Stimulated activated CD4-positive, alpha-beta T cell treated with anti-CD3 and anti-CD28 coated beads, Interleukin-1b, Interleukin-23, amount 100 ng/mL, for 4 hours (primary cell): ENCODE measurements around the gene WBP2.
A peak's percentile ranks its signal among the peaks of the same experiment; 100 is the strongest.

ENCODE experiments used
- DNase-seq, 2 donors: peaks; one replicate each; pipeline ENCODE4 v3.0.0-alpha.2; 2020; ENCODE audit warnings: low read depth in 2 of 2

Gene WBP2

GRCh38 chr17:75855310-75856061, at the start of gene WBP2:
Gene WBP2 (minus strand): TSS chr17:75855335. CDS start chr17:75855297, 38 bp downstream.
- peak; percentile 93 to 96 for DNase-seq

- no peak for DNase-seq
Measured at GRCh38 chr17:75902406-75902805, 47.3 kb upstream of the WBP2 start.

DNA sequence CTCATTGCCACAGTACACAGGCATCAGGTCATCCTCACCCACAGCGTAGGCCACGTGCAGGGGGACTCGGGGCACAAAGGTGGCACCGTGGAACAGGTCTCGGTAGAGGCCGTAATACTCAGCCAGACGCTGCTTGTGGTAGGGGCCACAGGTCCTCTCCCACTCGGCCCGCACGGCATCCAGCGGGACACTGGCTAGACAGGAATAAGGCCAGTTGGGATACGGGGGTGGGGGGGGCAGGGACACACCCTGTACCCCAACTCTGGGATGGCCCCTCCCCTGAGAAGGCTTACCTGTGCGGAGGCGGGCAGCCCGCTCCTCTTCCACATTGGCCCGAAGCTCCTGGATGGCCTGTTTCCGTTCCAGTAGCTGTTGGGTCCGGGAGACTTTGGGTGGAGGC, 46.6 kb upstream of the WBP2 start:
- no peak for DNase-seq

DNA sequence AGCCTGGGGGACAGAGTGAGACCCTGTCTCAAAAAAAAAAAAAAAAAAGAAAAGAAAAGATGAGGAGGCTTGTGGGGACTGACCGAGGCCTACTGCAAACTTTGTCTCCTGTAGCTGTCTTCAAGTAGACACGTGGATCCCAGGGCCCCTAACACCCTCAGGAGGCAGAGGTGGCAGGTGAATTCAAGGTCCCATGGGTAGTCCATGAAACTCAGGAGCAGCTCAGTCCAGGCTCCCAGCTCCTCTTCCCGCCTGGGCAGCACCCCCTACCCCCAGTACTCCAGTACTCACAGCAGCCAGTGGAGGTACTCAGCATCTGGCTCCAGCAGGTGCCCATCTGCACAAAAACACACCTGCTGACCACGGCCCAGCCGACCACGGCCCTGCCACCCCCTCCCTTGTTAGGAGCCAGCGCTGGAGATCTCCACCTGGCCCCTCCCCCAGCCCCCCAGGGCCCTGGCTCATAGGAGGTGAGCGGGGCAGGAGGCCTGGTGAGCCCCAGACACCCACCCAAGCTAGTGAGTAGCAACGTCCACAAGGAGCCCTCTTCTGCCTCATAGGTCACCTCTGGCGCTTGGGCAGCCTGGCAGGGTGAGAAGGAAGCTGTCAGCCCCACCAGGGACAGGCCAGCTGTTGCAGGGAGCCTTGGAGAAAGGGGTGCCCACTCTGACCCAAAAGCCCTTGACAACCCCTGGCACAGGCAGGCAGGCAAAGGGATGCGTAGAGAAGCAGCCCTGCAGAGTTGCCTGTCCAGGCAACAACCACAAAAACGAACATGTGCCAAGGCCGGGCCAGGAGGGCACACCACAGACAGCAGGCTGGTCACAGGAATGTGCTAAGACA, 45.8 kb upstream of the WBP2 start:
- DNase-seq, result no peak

DNA sequence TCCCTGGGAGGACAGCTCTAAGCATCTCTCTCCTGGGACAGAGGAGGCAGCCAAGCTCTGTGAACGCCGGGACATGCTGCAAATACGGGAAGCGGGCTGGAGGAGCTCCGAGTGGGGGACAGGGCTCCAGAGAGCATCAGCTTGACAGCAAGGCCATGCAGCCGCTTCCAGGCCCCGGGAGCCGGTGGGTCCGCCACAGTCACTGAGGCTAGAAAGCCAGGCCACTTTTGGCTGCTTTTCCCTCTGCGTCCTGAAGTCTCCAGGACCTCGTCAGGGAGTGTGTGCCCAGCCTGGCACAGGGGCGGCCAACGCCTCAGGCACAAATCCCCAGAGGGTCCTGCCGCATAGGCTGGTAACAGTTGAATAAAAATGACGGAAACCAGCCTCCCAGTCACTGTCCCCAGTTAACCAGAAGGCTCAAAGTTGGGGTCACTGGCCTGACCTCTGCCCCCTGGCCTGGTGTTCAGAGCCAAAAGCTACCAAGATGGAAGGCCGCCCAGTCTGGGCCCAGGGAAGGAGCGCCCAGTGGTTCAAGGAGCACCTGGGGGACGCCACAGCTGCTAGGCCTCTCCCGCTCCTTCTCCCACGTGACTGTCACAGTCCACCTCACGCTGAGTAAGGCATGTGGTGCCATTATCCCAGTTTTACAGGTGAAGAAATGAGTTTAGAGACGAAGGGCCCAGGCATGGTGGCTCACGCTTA, 44.8 kb upstream of the WBP2 start:
- no peak for DNase-seq

DNA sequence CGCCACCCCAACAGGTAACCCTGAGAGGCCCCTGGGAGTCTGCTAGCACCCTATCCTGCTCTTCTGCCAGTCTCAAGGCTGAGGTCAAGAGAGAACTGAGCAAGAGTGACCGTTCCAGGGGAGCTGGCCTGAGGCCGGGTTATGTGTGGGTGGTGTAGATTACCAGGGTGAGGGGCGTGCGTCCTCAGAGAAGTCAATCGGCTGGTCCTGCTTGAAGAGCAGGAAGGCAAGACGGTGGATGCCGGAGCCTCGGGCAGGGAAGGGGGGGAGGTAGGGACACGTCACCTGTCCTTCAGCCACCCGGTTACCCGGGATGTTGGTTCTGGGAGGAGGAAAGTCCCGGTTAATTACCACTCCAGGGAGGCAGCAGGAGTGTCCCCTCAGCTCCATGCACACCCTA, 44.2 kb upstream of the WBP2 start:
- no peak for DNase-seq

- no peak for DNase-seq
Measured at GRCh38 chr17:75898791-75899190, 43.7 kb upstream of the WBP2 start.

DNA sequence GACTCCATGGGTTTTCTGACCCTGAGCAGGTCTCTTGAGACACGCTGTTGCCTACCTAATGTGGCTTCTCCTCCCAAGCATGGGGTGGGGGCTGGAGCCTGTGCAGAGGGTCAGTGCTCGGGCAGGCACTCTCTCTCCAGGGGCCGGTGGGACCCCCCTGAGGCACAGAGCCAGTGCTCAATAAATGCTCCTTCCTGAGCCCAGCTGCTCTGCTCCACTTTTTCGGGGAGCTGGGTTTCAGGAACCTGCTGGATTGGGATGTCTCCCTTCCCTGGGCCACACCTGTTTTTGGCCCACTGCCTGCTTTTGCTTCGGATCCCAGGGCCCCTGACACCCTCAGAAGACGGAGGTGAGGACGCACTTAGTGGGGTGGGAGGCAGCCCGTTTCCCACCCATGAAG, 42.9 kb upstream of the WBP2 start:
- DNase-seq, result no peak

DNA sequence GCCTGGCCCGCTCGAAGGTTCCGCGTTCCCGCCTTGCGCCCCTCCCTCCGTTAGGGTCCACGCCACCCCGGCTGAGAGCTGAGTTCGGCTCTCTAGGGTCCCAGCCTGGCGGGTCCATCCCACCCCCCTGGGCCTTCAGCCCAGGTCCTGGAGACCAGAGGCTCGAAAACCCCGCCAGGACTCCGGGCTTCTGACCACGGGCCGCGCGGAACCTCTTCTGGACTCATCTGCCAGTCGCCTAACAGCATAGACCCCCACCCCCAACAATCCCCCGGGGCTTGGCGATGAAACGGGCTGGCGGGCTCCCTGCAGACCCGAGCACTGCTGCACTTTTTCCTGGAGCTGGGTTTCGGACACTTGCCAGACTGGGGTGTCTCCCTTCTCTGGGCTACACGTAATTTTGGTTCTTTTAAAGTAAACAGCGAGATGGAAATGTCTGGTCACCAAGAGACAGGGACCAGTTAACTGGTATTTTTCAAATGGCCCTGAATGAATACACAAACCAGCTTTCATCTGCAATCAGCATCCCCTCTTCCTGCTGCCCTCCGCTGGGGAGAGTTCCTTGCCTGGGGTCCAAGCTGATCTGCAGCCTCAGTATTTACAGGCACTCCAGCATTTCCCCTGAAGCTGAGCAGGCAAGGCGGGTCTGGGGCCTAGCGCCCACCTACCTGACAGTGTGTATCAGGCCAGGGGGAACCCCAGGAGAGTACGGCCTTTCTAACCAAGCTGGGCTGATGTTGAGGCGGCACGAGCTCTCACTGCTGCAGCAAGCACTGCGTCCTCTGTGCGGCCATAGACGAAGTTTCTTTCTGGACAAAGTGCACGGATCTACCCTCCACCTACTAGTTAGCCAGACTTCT, 42.3 kb upstream of the WBP2 start:
- no peak for DNase-seq

DNA sequence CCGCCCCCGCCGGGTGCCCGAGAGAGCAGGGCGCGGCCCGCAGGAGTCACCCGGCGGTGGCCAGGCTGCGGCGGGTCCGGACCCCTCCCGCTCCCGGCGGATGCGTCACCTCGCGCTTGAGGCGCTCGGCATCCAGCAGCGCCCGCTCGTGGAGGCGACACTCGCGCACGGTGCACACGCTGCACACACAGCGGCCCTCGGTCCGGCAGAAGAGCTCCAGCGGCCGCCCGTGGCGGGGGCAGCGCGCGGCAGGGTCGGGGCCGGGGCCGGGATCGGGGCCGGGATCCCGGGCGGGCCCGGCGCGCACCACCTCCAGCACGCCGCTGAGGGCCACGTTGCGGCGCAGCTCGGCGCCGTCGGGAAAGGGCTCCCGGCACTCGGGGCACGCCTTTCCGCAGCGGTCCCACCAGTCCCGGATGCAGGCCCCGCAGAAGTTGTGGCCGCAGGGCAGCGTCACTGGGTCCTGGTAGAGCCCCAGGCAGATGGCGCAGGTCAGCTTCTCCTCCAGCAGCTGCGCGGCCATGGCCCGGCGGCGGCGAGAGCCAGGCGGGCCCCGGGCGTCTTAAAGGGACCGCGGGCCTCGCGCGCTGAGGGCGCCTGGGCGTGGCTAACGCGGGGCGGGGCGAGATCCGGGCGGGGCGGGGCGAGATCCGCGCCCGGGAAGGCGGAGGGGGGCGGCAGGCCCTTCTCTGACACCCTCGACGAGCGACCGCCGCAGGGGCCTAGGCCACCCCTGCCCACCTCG, 41.5 kb upstream of the WBP2 start, which contains the start of gene TRIM65:
Gene TRIM65 (minus strand): TSS at position 537 of the 745 bp plus-strand sequence. CDS start 14 bp downstream, at position 523.
- peak; percentile 69 to 80 for DNase-seq

DNA sequence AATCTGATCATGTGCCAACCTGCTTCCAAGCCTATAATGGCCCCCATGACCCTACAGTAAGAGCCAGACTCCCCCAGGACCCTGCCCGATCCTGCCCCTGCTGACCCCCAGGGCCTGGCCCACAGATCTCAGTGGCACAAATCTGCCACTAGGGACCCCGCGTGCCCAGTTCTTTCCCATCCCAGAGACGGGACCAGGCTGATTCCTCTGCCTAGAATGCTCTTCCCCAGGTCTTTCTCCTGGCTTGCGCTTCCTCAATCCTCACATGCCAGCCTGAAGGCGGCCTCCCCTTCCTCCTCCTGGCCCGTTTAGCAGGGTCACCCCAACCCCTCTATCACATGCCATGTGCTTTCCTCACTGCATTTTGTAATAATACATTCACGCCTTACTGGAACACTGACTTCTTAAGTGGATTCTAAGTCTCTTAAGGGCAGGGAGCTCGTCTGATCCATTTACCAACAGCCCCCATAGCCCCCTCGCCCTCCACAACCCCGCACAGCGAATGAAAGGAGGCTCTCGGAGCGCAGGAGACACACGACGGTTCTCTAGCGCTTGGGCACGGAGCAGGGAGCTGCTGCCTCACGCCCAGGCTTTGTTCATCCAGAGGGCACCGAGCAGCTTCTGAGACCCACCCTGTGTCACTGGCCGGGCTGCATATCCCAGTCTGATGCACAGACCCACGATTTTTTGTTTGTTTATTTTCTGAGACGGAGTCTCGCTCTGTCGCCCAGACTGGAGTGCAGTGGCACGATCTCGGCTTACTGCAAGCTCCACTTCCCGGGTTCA, 40.4 kb upstream of the WBP2 start:
- no peak for DNase-seq

DNA sequence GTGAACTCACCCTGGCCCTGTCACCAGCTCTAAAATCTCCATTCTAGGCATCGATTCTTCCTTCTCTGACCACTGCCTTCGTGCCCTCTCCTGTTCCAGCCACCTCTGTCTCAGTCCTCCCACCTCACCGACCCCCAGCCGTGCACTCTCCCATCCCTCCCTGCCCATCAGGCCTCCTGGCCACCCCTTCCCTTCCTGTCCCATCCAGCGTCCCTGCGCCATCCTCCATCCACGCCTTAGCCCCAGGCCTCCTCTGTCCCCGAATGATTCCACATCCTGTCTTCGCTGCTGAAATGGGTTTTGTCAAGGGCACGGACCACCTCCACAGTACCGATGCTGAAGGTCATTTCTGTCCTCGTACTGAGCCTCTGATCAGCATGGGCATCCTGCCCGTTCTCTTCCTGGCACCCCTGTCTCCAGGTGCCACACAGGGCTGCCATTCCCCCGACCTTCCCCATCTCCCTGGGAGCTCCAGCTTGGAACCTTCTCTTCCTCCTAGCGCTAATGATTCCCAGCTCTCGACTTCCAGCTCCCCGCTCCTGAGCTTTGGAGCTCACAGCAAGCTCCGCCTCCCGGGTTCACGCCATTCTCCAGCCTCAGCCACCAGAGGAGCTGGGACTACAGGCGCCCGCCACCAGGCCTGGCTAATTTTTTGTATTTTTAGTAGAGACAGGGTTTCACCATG, 39.1 kb upstream of the WBP2 start:
- no peak for DNase-seq

DNA sequence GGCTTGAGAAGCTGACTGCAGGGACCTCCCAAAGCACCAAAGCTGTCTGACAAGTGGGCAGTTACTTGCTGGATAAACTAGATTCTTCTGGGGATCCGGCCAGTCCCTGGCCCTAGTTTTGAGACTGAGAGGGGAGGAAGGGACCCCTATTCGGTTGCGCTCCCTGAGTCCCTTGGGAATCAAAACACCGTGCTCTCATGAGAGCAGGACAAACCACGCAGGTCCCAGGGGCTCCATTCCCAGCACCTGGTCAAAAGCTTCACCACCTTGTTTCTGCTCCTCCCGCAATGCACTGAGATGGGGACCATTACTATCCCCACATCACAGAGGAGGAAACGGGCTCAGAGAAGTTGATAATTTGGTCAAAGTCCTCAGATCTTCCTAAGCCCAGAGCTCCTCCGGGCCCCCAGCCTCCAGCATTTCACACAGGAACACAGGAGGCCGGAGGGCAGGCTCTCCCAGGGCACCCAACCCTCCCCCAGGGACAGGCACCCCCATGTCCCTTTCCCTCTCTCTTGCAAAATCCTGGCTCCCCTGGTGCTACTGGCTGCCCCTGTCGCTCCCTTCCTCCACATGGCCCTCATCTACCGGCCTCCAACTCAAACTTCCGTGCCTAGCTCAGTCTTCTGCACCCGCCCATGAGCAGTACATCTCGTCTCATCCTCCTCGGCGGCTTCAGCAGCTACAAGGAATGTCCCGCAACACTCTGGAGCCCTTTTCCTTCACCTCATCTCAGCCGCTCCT, 38.3 kb upstream of the WBP2 start:
- no peak for DNase-seq

- no peak for DNase-seq
Measured at GRCh38 chr17:75892556-75893224, 37.6 kb upstream of the WBP2 start.

- no peak for DNase-seq
Measured at GRCh38 chr17:75891605-75892555, 36.7 kb upstream of the WBP2 start.

GRCh38 chr17:75891022-75891604, 36.0 kb upstream of the WBP2 start:
- no peak for DNase-seq
